Measurements from ENCODE around the gene AMN.

DNA sequence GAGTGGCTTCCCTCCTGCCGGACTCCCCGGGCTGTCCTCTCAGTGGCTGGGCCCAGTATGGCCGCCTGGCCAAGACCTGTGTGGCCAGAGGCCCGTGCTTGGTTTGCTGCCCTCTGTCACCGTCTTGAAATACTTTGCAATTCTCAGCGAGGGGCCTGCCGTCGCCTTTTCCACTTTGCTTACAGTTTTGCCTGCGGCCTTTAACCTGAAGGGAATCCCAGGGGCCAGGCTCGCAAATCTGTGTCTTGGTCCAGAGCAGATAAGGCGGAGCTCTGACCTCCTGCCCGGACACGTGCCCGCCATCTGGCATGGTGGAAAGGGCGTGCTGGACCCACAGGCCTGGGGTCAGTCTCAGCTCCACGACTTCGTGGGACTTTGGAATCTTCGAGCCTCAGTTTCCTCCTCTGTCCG lies 10.9 kb upstream of the AMN start:
- TF ChIP-seq CTCF (IDR thresholded peaks at IDR 0.05) (no peak), POLR2A (IDR thresholded peaks at IDR 0.05) (no peak), POLR2AphosphoS5 (IDR thresholded peaks at IDR 0.05; ENCODE audit: insufficient read depth in 1 of 2, low read depth in 1 of 2) (no peak)
